ENCODE measurements around the gene ORC3.
"Not testable (repeated sequence)": the region's sequence is repeated elsewhere in the genome, so short reads cannot be mapped to it uniquely, and the experiment has no call there.

Gene ORC3

GRCh38 chr6:87661016-87661415 is 71.1 kb downstream of the ORC3 start:
- no peak for DNase-seq (ENCODE audit: low read depth)

DNA sequence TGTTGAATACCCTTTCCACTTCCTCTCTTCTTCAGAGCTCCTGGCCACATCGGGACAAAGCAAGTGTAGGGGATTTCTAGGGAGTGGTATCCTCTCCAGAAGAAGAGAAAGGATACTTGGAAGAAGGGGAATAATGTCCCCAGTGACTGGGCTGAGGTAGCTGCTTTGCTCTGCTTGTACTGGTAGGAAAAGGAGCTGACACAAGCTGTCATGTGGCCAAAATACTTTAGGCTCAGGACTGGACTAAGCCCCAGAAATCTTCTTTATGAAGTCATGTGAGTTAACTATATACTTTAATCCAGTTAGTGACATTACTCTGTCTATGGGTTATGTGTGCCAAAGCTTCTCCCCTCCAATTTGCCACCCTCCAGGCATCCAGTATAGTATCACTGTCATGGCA is 71.6 kb downstream of the ORC3 start:
- no peak for DNase-seq (ENCODE audit: low read depth)

DNA sequence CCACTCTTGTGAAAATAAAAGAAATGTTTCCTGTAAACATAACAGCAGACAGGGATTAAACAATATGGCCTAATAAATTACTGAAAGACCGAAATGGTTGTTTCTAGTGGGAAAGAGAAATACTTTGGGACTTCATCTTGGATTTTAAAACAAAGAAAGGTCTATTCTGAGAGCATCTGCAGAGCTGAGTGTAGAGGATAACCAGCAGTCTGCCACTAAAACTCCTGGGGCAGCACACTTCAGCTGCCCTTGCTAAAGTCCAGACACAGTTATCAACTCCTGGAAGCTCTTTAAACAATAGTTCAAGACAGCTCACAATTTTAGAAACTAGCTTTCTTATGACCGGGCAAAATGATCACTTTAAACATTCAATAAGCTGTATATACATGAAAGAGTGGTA is 73.5 kb downstream of the ORC3 start:
- no peak for DNase-seq (ENCODE audit: low read depth)

GRCh38 chr6:87664921-87665485 is 75.1 kb downstream of the ORC3 start:
- DNase-seq (ENCODE audit: low read depth): no peak

- DNase-seq (ENCODE audit: low read depth): no peak
Observed at GRCh38 chr6:87667032-87667431, 77.1 kb downstream of the ORC3 start.

- no peak for DNase-seq (ENCODE audit: low read depth)
Observed at GRCh38 chr6:87668013-87668412, 78.1 kb downstream of the ORC3 start.

DNA sequence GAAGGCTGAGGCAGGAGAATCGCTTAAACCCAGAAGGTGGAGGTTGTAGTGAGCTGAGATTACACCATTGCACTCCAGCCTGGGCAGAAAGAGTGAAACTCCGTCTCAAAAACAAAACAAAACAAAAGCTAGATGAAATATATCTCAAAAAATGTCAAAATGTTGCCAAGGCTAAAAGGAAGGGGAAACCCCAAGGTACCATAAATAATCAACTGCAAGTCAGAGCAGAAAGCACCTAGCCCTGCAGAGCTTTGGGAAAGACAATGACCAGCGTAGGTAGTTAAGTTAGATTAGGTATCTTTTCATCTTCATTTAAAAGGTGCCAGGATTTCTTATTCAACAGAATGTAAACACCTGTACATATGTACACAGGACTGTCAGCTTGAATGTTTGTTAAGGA is 79.1 kb downstream of the ORC3 start:
- DNase-seq (ENCODE audit: low read depth): no peak

DNA sequence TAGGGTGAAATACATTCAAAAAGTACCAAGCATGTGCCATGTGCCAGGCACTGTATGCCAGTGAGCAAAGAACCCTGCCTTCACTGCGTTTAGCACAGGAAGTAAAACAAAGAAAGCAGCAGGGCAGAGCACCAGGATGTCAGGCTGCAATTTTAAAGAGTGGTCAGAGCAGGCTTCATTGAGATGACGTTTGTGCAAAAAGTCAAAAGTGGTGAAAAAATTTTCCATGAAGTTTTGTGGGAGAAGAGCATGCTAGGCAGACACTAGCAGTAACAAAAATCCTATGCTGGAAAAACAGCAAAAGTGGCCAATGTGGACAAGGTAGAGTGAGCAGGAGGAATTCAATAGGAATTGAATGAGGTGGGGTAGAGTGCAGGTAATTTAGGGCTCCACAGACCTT is 80.8 kb downstream of the ORC3 start:
- no peak for DNase-seq (ENCODE audit: low read depth)

DNA sequence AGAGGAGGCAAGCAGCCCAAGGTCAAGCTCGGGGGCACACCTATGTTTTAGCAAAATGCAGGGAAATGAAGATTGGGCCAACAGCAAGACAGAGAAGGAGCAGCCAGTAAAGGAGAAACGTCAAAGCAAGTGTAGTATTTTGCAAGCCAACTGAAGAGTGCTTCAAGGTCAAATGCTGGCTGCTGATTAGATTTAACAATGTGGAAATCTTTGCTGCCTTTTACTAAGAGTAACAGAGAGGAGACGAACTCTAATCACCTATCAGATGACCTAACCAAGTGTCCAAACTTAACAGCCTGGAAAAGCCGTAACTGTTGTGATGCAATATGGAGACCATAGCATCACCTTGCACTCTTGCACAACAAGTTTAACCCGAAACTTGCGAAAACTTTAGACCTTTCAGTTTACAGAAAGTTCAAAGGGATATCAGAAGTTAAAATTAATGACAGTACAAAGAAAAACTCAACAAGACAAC is 81.7 kb downstream of the ORC3 start:
- no peak for DNase-seq (ENCODE audit: low read depth)

GRCh38 chr6:87672641-87673040 is 82.7 kb downstream of the ORC3 start:
- no peak for DNase-seq (ENCODE audit: low read depth)

- no peak for DNase-seq (ENCODE audit: low read depth)
Observed at GRCh38 chr6:87673237-87673636, 83.3 kb downstream of the ORC3 start.

GRCh38 chr6:87674290-87674689 is 84.4 kb downstream of the ORC3 start:
- DNase-seq (ENCODE audit: low read depth): no peak

GRCh38 chr6:87675004-87675681 is 85.2 kb downstream of the ORC3 start:
- no peak for DNase-seq (ENCODE audit: low read depth)

- no peak for DNase-seq (ENCODE audit: low read depth)
Observed at GRCh38 chr6:87682310-87682709, 92.4 kb downstream of the ORC3 start.

DNA sequence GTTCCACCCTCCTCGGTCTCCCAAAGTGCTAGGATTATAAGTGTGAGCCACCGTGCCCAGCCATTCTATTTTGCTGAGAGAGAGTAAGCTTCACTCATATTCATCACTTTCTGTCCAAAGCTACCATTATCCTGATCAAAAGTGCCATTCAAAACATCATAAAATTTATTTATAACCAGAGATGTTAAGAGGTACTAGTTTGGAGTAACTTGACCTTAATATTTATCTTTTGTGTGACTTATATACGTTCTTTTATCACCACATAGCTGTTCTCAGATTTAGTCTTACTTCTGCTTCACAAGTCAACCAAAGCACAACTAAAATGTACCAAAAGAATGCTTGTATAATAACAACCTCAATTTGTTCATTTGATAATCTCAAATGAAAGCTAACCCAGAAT is 94.0 kb downstream of the ORC3 start:
- no peak for DNase-seq (ENCODE audit: low read depth)

- DNase-seq (ENCODE audit: low read depth): no peak
Observed at GRCh38 chr6:87684895-87685654, 95.1 kb downstream of the ORC3 start.

DNA sequence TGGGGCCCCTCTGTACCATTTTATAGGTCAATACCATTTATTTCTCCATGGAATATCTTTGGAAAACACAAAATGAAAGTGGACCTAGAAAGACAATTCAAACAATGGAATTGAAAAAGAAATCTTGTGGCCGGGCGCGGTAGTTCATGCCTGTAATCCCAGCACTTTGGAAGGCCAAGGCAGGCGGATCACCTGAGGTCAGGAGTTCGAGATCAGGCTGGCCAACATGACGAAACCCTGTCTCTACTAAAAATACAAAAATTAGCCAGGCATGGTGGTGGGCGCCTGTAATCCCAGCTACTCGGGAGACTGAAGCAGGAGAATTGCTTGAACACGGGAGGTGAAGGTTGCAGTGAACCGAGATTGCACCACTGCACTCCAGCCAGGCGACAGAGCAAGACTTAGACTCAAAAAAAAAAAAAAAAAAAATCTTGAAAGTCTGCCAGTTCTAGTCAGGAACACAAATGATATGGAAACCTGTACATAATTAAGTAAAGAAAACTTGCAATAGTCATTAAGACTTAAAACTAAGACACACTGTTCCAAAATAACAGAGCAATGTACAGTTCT is 96.8 kb downstream of the ORC3 start:
- DNase-seq (ENCODE audit: low read depth): not testable (repeated sequence)

GRCh38 chr6:87687296-87687695 is 97.4 kb downstream of the ORC3 start:
- DNase-seq (ENCODE audit: low read depth): no peak

GRCh38 chr6:87687893-87688292 is 98.0 kb downstream of the ORC3 start:
- DNase-seq (ENCODE audit: low read depth): not testable (repeated sequence)

GRCh38 chr6:87690441-87690840 is 100.5 kb downstream of the ORC3 start:
- DNase-seq (ENCODE audit: low read depth): no peak

DNA sequence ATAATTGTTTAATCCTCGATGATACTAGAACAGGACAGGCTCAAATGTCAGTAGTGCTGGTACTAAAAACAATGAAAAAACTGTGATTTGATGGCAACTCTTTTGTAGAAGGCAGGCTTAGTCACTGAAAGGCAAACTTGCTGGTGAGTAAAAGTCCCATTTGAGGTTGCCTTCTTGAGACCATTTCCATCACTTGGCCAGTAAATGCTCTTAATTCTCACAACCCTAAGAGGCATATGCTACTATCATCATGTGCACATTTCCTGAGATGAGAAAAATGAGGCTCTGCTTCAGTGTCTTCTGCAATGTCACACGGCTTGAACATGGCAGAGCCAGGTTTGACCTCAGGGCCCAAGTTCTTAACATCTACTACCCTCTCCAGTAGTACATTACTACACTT is 102.2 kb downstream of the ORC3 start:
- DNase-seq (ENCODE audit: low read depth): no peak

DNA sequence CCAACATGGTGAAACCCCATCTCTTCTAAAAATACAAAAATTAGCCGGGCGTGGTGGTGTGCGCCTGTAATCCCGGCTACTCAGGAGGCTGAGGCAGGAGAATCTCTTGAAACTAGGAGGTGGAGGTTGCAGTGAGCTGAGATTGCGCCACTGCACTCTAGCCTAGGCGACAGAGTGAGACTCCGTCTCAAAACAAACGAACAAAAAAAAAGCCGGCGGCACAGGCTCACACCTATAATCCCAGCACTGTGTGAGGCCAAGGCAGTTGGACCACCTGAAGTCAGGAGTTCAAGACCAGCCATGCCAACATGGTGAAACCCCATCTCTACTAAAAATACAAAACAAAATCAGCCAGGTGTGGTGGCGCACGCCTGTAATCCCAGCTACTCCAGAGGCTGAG is 106.9 kb downstream of the ORC3 start:
- not testable (repeated sequence) for DNase-seq (ENCODE audit: low read depth)

Measured in activated T-cell treated with anti-CD3 and anti-CD28 coated beads for 48 hours (primary cell).